ENCODE results near the gene ZSCAN18. TPM values are rescaled to one million over a fixed set of nuclear protein-coding genes. Genes with fewer than 3 reads are reported as not detected.
A peak's percentile ranks its signal among the peaks of the same experiment; 100 is the strongest.
"Not testable (repeated sequence)": the region's sequence is repeated elsewhere in the genome, so short reads cannot be mapped to it uniquely, and the experiment has no call there.

The ZSCAN18 gene, protein sequence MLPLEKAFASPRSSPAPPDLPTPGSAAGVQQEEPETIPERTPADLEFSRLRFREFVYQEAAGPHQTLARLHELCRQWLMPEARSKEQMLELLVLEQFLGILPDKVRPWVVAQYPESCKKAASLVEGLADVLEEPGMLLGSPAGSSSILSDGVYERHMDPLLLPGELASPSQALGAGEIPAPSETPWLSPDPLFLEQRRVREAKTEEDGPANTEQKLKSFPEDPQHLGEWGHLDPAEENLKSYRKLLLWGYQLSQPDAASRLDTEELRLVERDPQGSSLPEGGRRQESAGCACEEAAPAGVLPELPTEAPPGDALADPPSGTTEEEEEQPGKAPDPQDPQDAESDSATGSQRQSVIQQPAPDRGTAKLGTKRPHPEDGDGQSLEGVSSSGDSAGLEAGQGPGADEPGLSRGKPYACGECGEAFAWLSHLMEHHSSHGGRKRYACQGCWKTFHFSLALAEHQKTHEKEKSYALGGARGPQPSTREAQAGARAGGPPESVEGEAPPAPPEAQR
- polyA plus RNA-seq (ENCODE audit: insufficient read length), result 94.4 TPM
- long read RNA-seq, donor 1, full-length matches to known transcripts, result 18 of 23 reads
- long read RNA-seq, donor 1, partial matches to known transcripts, result 5 of 23 reads
- long read RNA-seq, donor 1, other reads (novel, unspliced or antisense), result 0 of 23 reads
- long read RNA-seq, donor 2, full-length matches to known transcripts, result 21 of 21 reads
- long read RNA-seq, donor 2, partial matches to known transcripts, result 0 of 21 reads
- long read RNA-seq, donor 2, other reads (novel, unspliced or antisense), result 0 of 21 reads
- long read RNA-seq, donor 3, full-length matches to known transcripts, result 14 of 24 reads
- long read RNA-seq, donor 3, partial matches to known transcripts, result 10 of 24 reads
- long read RNA-seq, donor 3, other reads (novel, unspliced or antisense), result 0 of 24 reads
- long read RNA-seq, donor 4, partial matches to known transcripts, result 0 of 2 reads
- long read RNA-seq, donor 4, other reads (novel, unspliced or antisense), result 0 of 2 reads
- long read RNA-seq, donor 5, full-length matches to known transcripts, result 17 of 17 reads
- long read RNA-seq, donor 5, partial matches to known transcripts, result 0 of 17 reads
- long read RNA-seq, donor 5, other reads (novel, unspliced or antisense), result 0 of 17 reads
- long read RNA-seq, donor 6, full-length matches to known transcripts, result 17 of 17 reads
- long read RNA-seq, donor 6, partial matches to known transcripts, result 0 of 17 reads
- long read RNA-seq, donor 6, other reads (novel, unspliced or antisense), result 0 of 17 reads
- long read RNA-seq, donor 7, full-length matches to known transcripts, result 31 of 42 reads
- long read RNA-seq, donor 7, partial matches to known transcripts, result 6 of 42 reads
- long read RNA-seq, donor 7, other reads (novel, unspliced or antisense), result 5 of 42 reads
- long read RNA-seq, donor 8, full-length matches to known transcripts, result 7 of 7 reads
- long read RNA-seq, donor 8, partial matches to known transcripts, result 0 of 7 reads
- long read RNA-seq, donor 8, other reads (novel, unspliced or antisense), result 0 of 7 reads

DNA sequence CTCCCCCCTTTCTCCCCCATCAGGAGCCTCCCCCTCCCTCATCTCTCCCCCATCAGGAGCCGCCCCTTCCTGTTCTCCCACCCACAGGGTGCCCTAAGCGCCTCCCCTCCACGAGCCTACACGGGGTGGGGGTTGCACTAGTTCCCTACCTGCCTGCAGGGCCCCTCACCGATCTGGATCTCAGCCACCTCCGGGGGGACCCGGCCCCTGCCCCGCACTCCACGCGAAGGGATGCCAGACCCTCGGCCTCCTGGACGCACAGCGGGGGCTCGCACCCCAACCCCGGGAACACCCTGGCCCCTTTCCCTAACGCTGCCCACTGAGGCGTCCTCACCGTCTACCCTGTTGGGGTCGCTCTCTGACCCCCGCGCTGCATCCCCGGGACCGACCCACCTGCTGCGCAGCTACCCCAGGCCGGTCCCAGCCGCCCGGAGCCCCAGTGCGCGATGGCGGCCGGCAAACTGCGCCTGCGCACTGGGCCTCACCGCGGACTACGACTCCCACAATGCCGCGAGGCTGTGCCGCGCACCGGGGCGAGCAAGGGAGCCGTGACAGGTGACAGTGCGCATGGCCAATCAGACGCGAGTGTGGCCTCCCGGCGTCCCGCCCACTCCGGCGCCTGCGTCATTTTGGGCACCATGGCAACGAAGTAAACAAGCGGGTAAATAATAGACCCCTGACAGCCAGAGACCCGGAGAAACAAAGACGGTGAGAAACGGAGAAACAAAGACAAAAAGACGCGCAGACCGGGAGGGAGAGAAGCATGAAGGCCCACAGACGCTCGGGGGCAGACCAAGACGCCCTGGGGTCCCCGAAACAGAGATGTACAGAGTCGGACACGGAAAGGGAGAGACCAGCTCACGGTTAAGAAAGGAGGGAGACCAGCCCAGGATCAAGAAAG is at the start of gene ZSCAN18:
Gene ZSCAN18, minus strand, starts transcription at position 451 of the 901 bp plus-strand sequence. CDS start 7,964 bp downstream, outside the sequence.
- peak; percentile 99 for DNase-seq

DNA sequence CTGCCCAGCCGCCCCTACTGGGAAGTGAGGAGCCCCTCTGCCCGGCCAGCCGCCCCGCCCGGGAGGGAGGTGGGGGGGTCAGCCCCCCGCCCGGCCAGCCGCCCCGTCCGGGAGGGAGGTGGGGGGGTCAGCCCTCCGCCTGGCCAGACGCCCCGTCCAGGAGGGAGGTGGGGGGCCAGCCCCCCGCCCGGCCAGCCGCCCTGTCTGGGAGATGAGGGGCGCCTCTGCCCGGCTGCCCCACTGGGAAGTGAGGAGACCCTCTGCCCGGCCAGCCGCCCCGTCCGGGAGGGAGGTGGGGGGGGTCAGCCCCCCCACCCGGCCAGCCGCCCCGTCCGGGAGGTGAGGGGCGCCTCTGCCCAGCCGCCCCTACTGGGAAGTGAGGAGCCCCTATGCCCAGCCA is 49.4 kb upstream of the ZSCAN18 start:
- not testable (repeated sequence) for DNase-seq

DNA sequence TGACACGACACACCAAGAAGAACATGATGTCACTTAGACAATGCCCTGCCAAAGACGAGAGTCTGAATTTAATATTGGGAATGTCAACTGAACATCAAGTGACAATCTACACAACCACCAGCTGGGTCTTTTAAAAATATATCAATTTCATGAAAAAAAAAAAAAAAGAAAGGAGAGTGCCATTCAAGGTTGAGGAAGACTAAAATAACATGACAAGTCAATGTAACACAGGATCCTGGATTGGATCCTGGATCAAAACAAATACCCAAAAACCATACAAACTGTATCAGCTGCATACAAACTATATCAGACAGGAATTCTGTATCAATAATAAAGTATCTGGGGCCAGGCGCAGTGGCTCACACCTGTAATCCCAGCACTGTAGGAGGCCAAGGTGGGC is 47.8 kb upstream of the ZSCAN18 start:
- no peak for DNase-seq

DNA sequence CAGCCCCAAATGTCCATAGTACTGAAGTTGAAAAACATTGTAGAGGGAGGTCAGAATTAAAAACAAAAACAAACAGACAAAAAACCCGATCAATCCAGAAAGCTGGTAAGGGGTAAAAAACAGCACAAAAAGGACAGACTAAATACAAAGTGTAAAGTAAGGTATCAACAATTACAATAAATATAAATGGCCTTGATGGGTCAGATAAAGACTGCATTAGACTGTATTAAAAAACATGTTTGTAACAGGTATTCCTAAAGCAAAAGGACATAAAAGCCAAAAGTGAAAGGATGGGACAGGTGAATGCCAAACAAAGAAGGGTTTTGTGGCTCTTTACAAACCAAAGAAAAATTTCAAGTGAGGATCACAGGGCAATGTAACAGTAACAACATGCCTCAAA is 36.2 kb upstream of the ZSCAN18 start:
- DNase-seq, result no peak

DNA sequence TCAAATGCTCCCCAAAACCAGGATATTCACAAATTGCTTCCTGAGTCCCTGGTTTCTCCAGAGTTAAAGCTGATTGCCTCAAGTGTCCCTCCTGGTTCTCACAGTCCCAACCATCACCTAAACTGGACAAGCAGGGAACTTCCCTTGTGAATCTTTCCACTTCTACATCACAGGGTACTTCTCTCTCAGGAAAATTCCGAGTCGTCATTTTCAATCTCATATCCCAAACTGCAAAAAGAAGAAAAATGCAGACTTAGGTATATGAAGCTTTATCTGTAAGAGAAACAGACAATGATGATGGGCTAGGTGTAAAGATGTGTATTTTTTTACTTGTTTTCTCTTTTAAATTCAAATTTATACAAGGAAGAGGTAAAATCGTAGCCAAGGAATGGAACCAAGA is 31.3 kb upstream of the ZSCAN18 start:
- no peak for DNase-seq

DNA sequence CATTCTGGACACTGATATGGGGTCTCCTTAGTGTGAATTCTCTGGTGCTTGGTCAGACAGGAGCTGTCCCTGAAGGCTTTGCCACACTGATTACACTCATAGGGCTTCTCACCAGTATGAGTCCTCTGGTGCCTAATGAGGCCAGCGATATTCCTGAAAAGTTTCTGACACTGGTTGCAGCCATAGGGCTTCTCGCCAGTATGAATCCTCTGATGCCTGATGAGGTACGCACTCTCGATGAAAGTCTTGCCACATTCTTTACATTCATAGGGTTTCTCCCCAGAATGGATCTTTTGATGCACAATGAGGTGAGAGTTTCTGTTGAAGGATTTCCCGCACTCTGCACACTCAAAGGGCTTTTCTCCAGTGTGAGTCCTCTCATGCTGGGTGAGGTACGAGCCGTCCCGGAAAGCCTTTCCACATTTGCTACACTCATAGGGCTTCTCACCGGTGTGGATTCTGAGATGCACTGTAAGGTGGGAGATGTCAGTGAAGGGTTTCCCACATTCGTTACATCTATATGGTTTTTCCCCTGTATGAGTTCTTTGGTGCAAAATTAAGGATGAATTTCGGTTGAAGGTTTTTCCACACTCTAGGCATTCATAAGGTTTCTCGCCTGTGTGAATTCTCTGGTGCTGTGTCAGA is 30.1 kb upstream of the ZSCAN18 start:
- no peak for DNase-seq

DNA sequence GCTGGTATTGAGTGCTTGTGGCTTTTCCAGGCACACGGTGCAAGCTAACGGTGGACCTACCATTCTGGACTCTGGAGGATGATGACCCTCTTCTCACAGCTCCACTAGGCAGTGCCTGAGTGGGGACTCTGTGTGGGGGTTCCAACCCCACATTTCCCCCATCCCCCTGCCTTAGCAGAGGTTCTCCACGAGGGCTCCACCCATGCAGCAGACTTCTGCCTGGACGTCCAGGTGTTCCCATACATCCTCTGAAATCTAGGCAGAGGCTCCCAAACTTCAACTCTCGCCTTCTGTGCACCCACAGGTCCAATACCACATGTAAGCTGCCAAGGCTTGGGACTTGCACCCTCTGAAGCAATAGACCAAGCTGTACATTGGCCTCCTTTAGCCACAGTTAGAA is 25.3 kb upstream of the ZSCAN18 start:
- no peak for DNase-seq

DNA sequence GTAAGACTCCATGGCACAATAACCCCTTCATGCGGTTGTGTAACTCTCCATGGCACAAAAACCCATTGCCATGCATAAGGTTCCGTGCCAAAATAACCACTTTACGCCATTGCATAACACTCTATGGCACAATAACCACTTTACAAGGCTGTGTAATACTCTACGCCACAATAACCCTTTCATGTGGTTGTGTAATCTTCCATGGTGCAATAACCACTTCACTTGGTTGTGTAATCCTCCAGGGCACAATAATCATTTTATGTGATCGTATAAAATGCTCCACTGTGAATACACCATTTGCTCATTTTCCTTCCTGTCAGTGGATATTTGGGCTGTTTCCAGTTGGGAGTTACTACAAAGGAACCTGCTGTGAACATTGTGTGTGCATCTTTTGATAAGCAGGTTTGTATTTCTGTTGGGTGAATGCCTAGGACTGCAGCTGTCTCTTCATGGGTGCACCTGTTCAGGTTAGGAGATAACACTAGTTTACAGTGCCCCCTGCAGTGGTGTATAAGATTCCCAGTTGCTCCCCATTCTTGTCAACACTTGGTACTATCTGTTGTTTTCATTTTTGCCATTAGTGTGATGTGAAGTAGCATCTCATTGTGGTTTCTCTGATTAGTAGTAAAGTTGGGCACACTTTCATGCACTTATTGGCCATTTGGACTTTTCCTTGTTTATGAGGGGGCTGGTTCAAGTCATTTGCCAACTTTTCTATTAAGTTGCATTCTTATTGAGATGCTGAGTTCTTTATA is 21.1 kb upstream of the ZSCAN18 start:
- DNase-seq, result no peak

DNA sequence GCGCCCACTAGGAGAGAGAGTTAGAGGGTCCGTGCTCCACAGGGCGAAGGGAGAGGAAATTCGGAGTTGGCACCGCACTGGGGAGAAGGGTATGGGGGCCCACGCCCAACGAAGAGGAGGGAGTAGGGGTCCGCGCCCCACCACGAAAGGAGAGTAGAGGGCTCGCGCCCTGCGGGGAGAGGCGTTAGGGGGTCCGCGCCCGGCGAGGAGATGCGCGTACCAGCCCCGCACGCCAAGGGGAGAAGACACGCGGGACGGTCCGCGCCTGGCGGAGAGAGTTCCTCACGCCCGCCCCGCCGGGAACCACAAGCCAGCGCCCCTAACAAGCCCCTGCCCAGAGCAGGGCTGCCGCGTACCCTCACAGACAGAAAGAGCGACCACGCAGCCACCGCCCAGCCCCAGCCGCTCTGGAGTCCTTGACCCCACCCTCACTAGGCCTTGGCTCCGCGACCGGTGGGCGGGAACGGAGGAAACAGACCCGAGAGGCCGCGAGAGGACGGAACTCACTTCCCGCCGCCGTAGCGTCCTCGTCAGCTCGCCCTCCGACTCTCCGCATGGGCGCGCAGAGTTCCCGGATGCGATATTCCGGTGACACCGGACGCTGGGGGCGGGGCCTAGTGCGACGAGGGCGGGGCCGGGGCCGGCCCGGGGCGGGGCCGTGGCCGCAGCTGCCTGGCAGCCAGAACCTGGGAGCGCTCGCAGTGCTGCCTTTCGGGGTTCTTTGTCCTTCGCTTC is 20.0 kb upstream of the ZSCAN18 start:
- peak; percentile 53 for DNase-seq

DNA sequence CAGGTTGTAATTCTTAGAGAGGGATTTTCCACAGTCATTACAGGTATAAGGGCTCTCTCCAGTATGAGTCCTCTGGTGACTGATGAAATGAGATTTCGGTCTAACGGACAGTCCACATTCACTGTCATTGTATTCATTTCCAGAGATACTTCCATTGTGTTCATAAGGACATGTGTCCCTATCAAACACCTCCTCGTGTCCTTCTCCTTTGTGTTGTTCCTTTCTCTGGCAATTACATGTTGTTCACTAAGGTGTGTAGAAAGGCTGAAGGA is 10.5 kb upstream of the ZSCAN18 start:
- no peak for DNase-seq

DNA sequence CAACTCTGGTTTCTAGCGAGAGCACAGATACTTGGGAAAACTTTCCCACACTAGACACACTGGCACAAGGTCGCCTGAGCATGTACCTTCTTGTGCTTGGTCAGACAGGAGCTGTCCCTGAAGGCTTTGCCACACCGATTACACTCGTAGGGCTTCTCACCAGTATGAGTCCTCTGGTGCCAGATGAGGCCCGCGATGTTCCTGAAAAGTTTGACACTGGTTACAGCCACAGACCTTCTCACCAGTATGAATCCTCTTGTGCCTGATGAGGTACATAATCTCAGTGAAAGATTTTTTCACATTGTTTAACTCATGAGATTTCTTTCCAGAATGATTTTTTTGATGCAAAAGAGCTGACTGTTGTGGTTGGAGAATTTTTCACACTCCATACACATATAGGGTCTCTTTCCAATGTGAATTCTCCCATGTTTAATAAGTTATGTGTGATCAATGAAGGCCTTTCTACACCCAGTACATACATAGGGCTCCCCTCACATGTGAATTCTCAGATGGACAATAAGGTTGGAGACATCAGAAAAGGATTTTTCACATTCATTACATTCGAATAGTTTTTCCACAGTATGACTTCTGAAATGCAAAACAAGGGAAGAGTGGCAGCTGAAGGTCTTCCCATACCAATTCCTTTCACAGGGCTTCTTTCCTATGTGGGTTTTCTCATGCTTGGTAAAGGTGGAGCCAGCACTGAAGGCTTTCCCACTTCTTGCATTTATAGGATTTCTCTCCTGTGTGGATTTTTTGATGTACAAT is 9.9 kb upstream of the ZSCAN18 start:
- DNase-seq, result no peak

DNA sequence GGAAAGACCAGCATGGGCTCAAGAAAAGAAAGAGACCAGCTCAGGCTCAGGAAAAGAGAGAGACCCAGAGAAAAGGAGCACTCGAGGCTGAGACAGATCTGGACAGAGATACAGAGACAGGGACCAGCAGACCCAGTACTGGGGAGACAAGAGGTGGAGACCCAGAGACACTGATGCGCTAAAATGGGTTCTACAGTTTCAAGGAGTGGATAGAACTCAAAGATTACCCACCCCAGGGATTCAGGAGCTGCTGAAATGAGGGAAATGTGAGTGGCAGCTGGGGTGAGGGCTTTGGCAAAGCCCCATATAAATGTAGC is 609 bp upstream of the ZSCAN18 start:
- no peak for DNase-seq

DNA sequence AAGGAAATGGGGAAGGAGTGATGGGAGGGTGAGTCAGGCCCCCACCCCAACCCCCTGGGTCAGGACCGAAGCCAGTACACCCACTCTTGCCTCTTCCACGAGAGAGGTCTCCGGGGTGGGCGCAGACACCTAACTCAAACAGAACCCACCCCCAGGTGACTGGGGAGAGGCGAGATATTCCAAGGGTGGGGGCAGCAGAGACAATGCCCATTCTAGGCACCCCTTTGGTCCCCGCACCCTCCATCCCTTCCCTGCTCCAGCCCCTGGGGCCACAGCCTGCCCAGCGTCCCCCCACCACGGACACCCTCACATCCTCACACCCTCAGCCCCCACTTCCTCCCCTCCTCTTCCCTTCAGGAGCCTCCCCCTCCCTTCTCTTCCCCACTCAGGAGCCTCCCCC is 682 bp downstream of the ZSCAN18 start:
- DNase-seq, result no peak

DNA sequence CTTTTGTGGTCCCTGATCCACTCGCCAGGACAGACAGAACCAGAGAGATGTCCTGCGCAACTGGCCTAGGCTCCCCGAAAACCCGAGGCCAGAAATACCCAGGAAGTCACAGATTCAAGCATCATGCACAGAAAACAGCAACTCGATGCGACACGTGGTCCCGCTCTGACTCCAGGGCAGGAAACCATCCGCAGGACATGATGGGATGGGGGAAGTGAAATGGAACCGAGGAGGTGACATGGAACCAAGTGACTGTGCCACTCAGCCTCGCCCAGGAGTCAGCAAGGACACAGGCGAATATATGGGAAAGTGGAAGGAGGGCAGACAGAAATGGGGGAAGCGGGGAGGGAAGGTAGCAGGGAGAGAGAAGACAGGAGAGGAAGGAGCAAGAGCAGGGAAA is 1.1 kb downstream of the ZSCAN18 start:
- no peak for DNase-seq

DNA sequence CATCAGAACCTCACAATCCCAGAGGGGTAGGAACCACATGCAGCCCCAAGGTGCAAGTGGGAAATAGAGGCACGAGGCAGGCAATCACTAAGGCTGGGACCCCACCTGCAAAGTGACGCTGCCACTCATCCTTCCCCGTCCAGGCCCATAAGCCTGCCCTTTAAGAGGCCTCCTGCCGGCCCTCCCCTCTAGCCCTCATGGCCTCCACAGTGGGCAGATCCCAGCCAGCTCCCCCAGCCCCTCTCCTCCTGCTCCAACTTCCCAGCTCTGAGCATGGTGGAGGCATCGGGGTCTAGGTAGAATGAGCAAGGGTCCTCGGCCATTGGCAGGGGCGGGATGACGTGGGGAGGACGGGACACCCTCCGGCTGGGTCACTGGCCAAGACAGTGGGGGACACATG is 2.7 kb downstream of the ZSCAN18 start:
- no peak for DNase-seq

DNA sequence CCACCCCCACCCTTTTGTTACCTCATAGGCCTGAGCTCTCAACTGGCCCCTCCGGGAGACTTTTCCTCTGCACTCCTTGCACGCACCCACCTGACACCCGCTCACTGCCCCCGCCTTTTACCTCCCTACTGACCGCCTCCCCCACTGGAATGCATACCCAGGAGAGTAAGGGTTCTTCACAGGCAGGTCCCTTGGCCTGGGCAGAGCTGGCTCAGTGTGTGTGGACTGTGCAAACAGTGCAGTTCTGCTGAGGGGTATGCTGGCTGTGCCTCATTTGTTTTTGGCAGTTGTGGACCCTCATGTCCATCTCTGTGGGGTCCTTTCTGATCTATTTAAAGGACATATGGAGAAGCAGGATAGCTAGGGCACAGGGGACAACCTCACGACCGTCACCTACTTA is 5.0 kb downstream of the ZSCAN18 start:
- DNase-seq, result no peak

DNA sequence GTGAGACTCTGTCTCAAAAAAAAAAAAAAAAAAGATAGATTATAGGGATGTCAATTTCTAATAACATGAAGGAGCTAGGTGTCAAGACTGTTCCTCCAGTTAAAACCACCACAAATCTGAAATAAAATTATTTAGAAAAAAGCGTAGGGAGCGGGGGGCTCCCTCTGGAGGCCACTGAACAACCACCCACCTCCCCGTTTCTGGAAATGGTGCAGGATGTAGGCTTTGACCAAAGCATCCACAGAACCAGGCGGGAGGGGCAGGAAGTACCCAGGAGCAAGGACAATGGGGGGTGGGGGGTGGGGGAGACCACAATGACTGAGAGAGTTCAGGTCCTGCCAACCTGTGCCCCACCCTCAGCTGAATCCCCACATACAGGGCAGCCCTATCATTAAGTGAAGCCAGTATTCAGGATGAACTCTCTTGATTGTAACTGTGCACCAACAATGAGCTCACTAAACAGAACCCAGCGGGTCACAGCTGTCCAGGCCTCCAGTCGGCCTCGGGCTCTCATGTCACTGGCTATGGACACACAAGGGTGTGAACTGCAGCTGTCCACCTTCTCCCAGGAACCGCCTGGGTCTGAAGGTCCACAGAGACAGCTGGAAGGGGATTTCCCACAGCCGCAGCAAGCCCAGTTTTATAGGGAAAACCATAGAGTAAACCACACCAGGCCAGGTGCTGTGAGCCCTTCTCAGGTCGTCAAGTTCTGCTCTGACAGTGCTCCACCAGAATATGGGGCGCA is 6.6 kb downstream of the ZSCAN18 start:
- DNase-seq, result no peak

DNA sequence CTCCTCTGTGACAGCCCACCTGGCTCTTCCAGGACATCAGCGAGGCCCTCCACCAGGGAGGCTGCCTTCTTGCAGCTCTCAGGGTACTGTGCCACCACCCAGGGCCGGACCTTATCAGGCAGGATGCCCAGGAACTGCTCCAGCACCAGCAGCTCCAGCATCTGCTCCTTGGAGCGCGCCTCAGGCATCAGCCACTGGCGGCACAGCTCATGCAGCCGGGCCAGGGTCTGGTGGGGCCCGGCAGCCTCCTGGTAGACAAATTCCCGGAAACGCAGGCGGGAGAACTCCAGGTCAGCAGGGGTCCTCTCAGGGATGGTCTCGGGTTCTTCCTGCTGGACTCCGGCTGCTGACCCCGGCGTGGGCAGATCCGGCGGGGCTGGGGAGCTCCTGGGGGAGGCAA is 8.2 kb downstream of the ZSCAN18 start:
- DNase-seq, result no peak
